ENCODE measurements around the gene C2CD4B. TPM values are rescaled to one million over a fixed set of nuclear protein-coding genes. Genes with fewer than 3 reads are reported as not detected.

The C2CD4B gene
- total RNA-seq, 1 experiment from 2014 or later: not detected

DNA sequence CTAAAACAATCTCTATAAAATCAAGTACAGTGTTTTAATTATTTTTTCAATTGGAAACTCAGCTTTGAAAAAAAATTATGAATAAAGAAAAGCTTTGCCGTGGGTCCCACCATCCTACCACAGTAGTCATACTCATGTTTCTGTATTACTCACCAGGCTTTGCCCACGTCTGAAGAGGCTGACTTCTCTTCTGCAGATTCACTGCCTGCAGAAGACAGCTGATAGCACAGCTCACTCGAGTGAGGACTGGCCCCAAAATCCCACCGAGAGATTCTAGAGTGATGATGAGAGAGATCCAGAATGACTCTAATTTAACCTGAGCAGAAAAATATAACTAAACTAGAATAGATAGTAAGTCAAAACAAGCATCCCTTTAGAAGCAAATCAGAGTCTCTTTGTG, 11.9 kb downstream of the C2CD4B start:
- Histone ChIP-seq H3K9ac (ENCODE audit: low read length) (no peak overlapping the region), H3K27me3 (ENCODE audit: low read length) (no peaks in the 10 kb centered on the region; the same call in 1 of the 2 replicates), H3F3A (ENCODE audit: low read length, unreplicated experiment) (no peaks in the 10 kb centered on the region), H3K9me3 (ENCODE audit: low read length) (no peaks in the 10 kb centered on the region), H3K4me2 (ENCODE audit: low read length) (no peak overlapping the region), H3K27ac (ENCODE audit: low read length) (no peak overlapping the region), H2AFZ (ENCODE audit: low read length) (no peak overlapping the region), H3K36me3 (ENCODE audit: low read depth, low read length) (no peaks in the 10 kb centered on the region), H3K9me2 (replicated peaks; ENCODE audit: low read length) (no peaks in the 10 kb centered on the region), H4K20me1 (ENCODE audit: low read length) (no peaks in the 10 kb centered on the region), H3K4me1 (ENCODE audit: insufficient read depth, low read length) (no peaks in the 10 kb centered on the region), H3K4me3 (ENCODE audit: low read length) (no peak overlapping the region), H3K79me2 (ENCODE audit: low read length) (no peaks in the 10 kb centered on the region)
- BruUV-seq (replicated peaks): no TSS peak
- CTCF ChIA-PET: no interaction called here
- DNase-seq: no peak
- TF ChIP-seq EZH2phosphoT487 (IDR thresholded peaks at IDR 0.05; ENCODE audit: borderline replicate concordance, low read length): no peak
- TF ChIP-seq, protein P1, sequence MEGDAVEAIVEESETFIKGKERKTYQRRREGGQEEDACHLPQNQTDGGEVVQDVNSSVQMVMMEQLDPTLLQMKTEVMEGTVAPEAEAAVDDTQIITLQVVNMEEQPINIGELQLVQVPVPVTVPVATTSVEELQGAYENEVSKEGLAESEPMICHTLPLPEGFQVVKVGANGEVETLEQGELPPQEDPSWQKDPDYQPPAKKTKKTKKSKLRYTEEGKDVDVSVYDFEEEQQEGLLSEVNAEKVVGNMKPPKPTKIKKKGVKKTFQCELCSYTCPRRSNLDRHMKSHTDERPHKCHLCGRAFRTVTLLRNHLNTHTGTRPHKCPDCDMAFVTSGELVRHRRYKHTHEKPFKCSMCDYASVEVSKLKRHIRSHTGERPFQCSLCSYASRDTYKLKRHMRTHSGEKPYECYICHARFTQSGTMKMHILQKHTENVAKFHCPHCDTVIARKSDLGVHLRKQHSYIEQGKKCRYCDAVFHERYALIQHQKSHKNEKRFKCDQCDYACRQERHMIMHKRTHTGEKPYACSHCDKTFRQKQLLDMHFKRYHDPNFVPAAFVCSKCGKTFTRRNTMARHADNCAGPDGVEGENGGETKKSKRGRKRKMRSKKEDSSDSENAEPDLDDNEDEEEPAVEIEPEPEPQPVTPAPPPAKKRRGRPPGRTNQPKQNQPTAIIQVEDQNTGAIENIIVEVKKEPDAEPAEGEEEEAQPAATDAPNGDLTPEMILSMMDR (conservative IDR thresholded peaks at IDR 0.05; ENCODE audit: low read depth, low read length): no peak
- TF ChIP-seq EZH2 (IDR thresholded peaks at IDR 0.05; ENCODE audit: low read length, unreplicated experiment): no peak
- no peak for ATAC-seq
- intact Hi-C loops (cut with micrococcal nuclease): no loop called here
- POLR2A ChIA-PET (ENCODE audit: unreplicated experiment): interaction anchor here (0.6 kb wide), 1 partner anchor 8 kb away, joined by 3 read pairs; no protein-coding TSS in a partner anchor

DNA sequence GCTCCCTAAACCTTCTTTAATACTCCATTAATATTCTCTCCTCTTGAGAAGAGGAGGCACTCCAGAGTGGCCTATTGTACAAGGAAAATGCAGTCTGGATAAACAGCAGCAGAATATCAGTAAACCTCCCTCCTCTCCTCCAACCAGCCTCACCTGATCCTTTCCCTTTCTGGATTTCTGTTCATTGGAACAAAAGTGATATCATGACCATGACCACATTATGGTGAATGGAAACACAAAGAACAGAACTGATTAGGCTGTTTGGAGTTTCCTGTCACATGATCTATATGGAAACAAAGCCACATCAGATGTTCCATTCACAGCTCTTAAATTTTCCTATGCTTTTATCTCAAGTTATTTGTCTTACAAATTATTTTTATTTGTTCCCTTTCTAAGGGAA, 14.6 kb downstream of the C2CD4B start:
- no peak overlapping the region for H3K27ac ChIP-seq (ENCODE audit: low read length)
- no TSS peak for BruUV-seq (replicated peaks)
- H3K4me1 ChIP-seq (ENCODE audit: insufficient read depth, low read length): no peaks in the 10 kb centered on the region
- CTCF ChIA-PET: no interaction called here
- intact Hi-C loops (cut with micrococcal nuclease): no loop called here
- no peak overlapping the region for H3K9ac ChIP-seq (ENCODE audit: low read length)
- DNase-seq (no peak), ATAC-seq (no peak)
- no peak overlapping the region for H3K4me3 ChIP-seq (ENCODE audit: low read length)
- no peaks in the 10 kb centered on the region for H4K20me1 ChIP-seq (ENCODE audit: low read length)
- H3K9me2 ChIP-seq (replicated peaks; ENCODE audit: low read length): no peaks in the 10 kb centered on the region
- no peaks in the 10 kb centered on the region for H3K36me3 ChIP-seq (ENCODE audit: low read depth, low read length)
- POLR2A ChIA-PET (ENCODE audit: unreplicated experiment): no interaction called here
- no peak overlapping the region for H2AFZ ChIP-seq (ENCODE audit: low read length)
- H3K79me2 ChIP-seq (ENCODE audit: low read length): no peaks in the 10 kb centered on the region
- TF ChIP-seq, protein P1 (conservative IDR thresholded peaks at IDR 0.05; ENCODE audit: low read depth, low read length): no peak
- TF ChIP-seq EZH2 (IDR thresholded peaks at IDR 0.05; ENCODE audit: low read length, unreplicated experiment): no peak
- no peak for TF ChIP-seq EZH2phosphoT487 (IDR thresholded peaks at IDR 0.05; ENCODE audit: borderline replicate concordance, low read length)
- H3F3A ChIP-seq (ENCODE audit: low read length, unreplicated experiment): no peaks in the 10 kb centered on the region
- H3K9me3 ChIP-seq (ENCODE audit: low read length): no peaks in the 10 kb centered on the region
- no peaks in the 10 kb centered on the region; the same call in 1 of the 2 replicates for H3K27me3 ChIP-seq (ENCODE audit: low read length)
- no peak overlapping the region for H3K4me2 ChIP-seq (ENCODE audit: low read length)

DNA sequence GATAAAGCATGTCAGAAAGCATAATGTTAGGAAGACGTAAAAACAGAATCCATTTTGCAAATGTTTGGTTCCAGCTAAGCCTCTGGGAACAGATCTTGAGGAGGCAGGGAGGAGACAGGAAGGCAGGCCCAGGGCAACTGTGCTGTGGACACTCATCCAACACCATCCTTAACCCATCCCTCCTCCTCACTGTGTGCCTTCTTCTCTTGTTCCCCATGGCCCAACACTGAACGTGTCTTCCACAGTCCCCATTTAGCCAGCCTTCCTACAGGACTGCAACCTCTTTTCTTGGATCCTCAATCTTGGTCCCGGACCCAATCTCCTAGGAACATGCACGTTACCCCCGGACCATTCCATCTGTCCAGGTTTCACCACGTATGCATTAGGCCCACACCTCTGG, 15.4 kb downstream of the C2CD4B start:
- Histone ChIP-seq H3K4me1 (ENCODE audit: insufficient read depth, low read length) (no peaks in the 10 kb centered on the region), H3K27me3 (ENCODE audit: low read length) (no peaks in the 10 kb centered on the region; the same call in 1 of the 2 replicates)
- CTCF ChIA-PET: no interaction called here

More for the DNA sequence above, 15.4 kb downstream of the C2CD4B start:
- POLR2A ChIA-PET (ENCODE audit: unreplicated experiment): no interaction called here
- Histone ChIP-seq H3K9me2 (replicated peaks; ENCODE audit: low read length) (no peaks in the 10 kb centered on the region), H3K36me3 (ENCODE audit: low read depth, low read length) (no peaks in the 10 kb centered on the region), H3K79me2 (ENCODE audit: low read length) (no peaks in the 10 kb centered on the region), H3K9ac (ENCODE audit: low read length) (no peak overlapping the region), H3F3A (ENCODE audit: low read length, unreplicated experiment) (no peaks in the 10 kb centered on the region), H3K9me3 (ENCODE audit: low read length) (no peaks in the 10 kb centered on the region), H3K4me2 (ENCODE audit: low read length) (no peak overlapping the region), H3K4me3 (ENCODE audit: low read length) (no peak overlapping the region), H4K20me1 (ENCODE audit: low read length) (no peaks in the 10 kb centered on the region), H3K27ac (ENCODE audit: low read length) (no peak overlapping the region), H2AFZ (ENCODE audit: low read length) (no peak overlapping the region)
- intact Hi-C loops (cut with micrococcal nuclease): no loop called here
- BruUV-seq (replicated peaks): no TSS peak
- TF ChIP-seq, protein P1 (conservative IDR thresholded peaks at IDR 0.05; ENCODE audit: low read depth, low read length): no peak
- TF ChIP-seq EZH2phosphoT487 (IDR thresholded peaks at IDR 0.05; ENCODE audit: borderline replicate concordance, low read length) (no peak), EZH2 (IDR thresholded peaks at IDR 0.05; ENCODE audit: low read length, unreplicated experiment) (no peak)
- no peak for DNase-seq
- no peak for ATAC-seq

All from PC-3 (cell line).